Urinary bladder (tissue), 4 donors: Measurements from ENCODE around the gene YARS1. TPM values are rescaled to one million over a fixed set of nuclear protein-coding genes. Genes with fewer than 3 reads are reported as not detected.

Source experiments
- DNase-seq: peaks from one replicate; pipeline ENCODE4 v3.0.0-alpha.2; 2015; ENCODE audit errors: extremely low spot score
- H3K27ac ChIP-seq: one replicate; pipeline ENCODE4 v1.5.1; 2013; ENCODE audit warnings: low read depth, mild to moderate bottlenecking, moderate library complexity
- H3K36me3 ChIP-seq: one replicate; pipeline ENCODE4 v1.6.1; 2013; ENCODE audit warnings: mild to moderate bottlenecking, moderate library complexity; ENCODE audit not compliant: insufficient read depth
- H3K4me1 ChIP-seq: one replicate; pipeline ENCODE4 v1.6.1; 2013; ENCODE audit warnings: mild to moderate bottlenecking, moderate library complexity; ENCODE audit not compliant: insufficient read depth
- H3K4me3 ChIP-seq: one replicate; pipeline ENCODE4 v1.5.1; 2013; ENCODE audit warnings: low read depth, low read length
- WGBS: extraction: QIAGEN DNeasy Blood & Tissue Kit; methylation state at CpG from one replicate; pipeline ENCODE4 v1.1.7; 2013; 5-methylcytosine and 5-hydroxymethylcytosine counted together
- polyA plus RNA-seq: library from polyadenylated mRNA; stranded (reverse); fragments of 200-250 nt; gene quantifications from one replicate; pipeline ENCODE4 v1.2.3, GENCODE V29; 2013
- total RNA-seq: library from RNA; depleted of rRNA; stranded (reverse); fragments of >200 nt; gene quantifications from one replicate; pipeline ENCODE4 v1.2.3, GENCODE V29; 2014
- donor health status: healthy with polysubstance abuse.
- donor health status: healthy.

The YARS1 gene
- total RNA-seq (33.4 TPM), polyA plus RNA-seq (39.8 TPM)

- Histone ChIP-seq H3K36me3 (no peaks in the 10 kb centered on the region), H3K4me1 (no peaks in the 10 kb centered on the region), H3K4me3 (peak within 1 kb of the TSS; percentile 64), H3K27ac (peak within 1 kb of the TSS; percentile 92)
- WGBS, result under 1% methylated on average over 55 of the region's 55 CpGs
- DNase-seq, result peak; percentile 96
These were observed at the start of gene YARS1, which contains the start of gene S100PBP for GRCh38 chr1:32817159-32817814. TSS of gene YARS1 (minus strand) at chr1:32817358. CDS start at chr1:32817244, 114 bp downstream. TSS of gene S100PBP (plus strand) at chr1:32817653. CDS start at chr1:32826100, 8,447 bp downstream.

GRCh38 chr1:32865639-32866405 lies 48.7 kb upstream of the YARS1 start:
- Histone ChIP-seq H3K27ac (no peak overlapping the region), H3K4me3 (no peak overlapping the region), H3K36me3 (no peaks in the 10 kb centered on the region), H3K4me1 (no peaks in the 10 kb centered on the region)
- DNase-seq, result no peak
- WGBS, result 38% methylated on average over 3 of the region's 3 CpGs

- no peak for DNase-seq
- Histone ChIP-seq H3K36me3 (no peaks in the 10 kb centered on the region), H3K4me1 (no peaks in the 10 kb centered on the region), H3K27ac (no peak overlapping the region), H3K4me3 (no peak overlapping the region)
- 97% methylated on average over 8 of the region's 8 CpGs for WGBS
These were observed 47.3 kb upstream of the YARS1 start for GRCh38 chr1:32864375-32865019.

DNA sequence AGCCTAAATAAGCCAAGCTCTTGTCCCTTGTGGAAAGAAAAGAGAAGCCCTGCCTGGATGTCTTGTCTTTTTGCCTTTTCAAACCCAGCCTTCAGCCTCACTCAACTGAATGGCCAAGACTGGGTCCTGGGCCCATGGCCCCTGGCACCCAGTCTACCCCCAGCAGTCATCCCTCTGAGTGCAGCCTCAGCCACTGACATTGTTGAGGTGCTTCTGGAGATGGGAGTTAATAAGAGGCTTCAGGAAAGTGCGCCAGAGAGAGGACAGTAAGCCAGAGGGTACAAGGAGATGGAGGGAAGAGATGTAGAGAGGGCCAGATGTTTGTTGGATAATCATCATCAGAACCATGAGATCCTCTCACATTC lies 46.7 kb upstream of the YARS1 start:
- H3K4me1 ChIP-seq, result no peaks in the 10 kb centered on the region
- 92% methylated on average over 1 of the region's 1 CpG for WGBS
- no peak overlapping the region for H3K4me3 ChIP-seq
- DNase-seq, result no peak
- no peak overlapping the region for H3K27ac ChIP-seq
- H3K36me3 ChIP-seq, result no peaks in the 10 kb centered on the region

- no peaks in the 10 kb centered on the region for H3K36me3 ChIP-seq
- no peaks in the 10 kb centered on the region for H3K4me1 ChIP-seq
- DNase-seq, result no peak
- no peak overlapping the region for H3K27ac ChIP-seq
- 93% methylated on average over 4 of the region's 4 CpGs for WGBS
- no peak overlapping the region for H3K4me3 ChIP-seq
These were observed 46.2 kb upstream of the YARS1 start for GRCh38 chr1:32863218-32863880.

GRCh38 chr1:32861904-32862695 lies 44.9 kb upstream of the YARS1 start:
- WGBS, result 72% methylated on average over 3 of the region's 3 CpGs
- H3K4me1 ChIP-seq, result no peaks in the 10 kb centered on the region
- H3K36me3 ChIP-seq, result no peaks in the 10 kb centered on the region
- no peak for DNase-seq
- no peak overlapping the region for H3K27ac ChIP-seq
- H3K4me3 ChIP-seq, result no peak overlapping the region

- DNase-seq, result no peak
- H3K4me3 ChIP-seq, result no peak overlapping the region
- H3K4me1 ChIP-seq, result no peaks in the 10 kb centered on the region
- H3K36me3 ChIP-seq, result peaks cover 3% of the 10 kb centered on the region
- no peak overlapping the region for H3K27ac ChIP-seq
These were observed 43.4 kb upstream of the YARS1 start for GRCh38 chr1:32860566-32860965.

GRCh38 chr1:32859915-32860314 lies 42.8 kb upstream of the YARS1 start:
- Histone ChIP-seq H3K27ac (no peak overlapping the region), H3K36me3 (peaks cover 3% of the 10 kb centered on the region), H3K4me1 (no peaks in the 10 kb centered on the region), H3K4me3 (no peak overlapping the region)
- no peak for DNase-seq
- WGBS, result 95% methylated on average over 2 of the region's 2 CpGs

DNA sequence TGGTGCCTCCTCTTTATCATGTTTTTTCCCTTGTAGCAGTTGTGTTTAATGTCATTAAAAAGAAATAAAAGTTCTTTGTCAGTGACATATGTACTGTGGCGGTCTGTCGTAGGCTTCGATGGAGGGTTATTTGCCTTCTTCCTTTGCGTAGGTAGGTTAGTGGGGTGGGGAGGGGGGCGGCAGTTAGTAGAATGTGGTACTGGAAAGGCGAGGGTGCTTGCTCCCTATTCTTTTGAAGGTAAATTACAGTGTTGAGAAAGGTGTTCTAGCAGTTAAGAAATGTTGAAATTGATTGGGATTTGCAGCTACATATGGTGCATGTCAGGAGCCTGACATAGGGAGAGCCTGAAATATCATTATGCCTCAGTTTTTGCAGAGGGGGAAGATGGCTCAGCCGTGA lies 41.6 kb upstream of the YARS1 start:
- Histone ChIP-seq H3K36me3 (peaks cover 3% of the 10 kb centered on the region), H3K4me3 (no peak overlapping the region), H3K4me1 (no peaks in the 10 kb centered on the region), H3K27ac (no peak overlapping the region)
- 88% methylated on average over 7 of the region's 7 CpGs for WGBS
- no peak for DNase-seq

GRCh38 chr1:32858136-32858535 lies 41.0 kb upstream of the YARS1 start:
- Histone ChIP-seq H3K4me3 (no peak overlapping the region), H3K36me3 (peaks cover 3% of the 10 kb centered on the region), H3K27ac (no peak overlapping the region), H3K4me1 (no peaks in the 10 kb centered on the region)
- DNase-seq, result no peak
- 93% methylated on average over 2 of the region's 2 CpGs for WGBS

DNA sequence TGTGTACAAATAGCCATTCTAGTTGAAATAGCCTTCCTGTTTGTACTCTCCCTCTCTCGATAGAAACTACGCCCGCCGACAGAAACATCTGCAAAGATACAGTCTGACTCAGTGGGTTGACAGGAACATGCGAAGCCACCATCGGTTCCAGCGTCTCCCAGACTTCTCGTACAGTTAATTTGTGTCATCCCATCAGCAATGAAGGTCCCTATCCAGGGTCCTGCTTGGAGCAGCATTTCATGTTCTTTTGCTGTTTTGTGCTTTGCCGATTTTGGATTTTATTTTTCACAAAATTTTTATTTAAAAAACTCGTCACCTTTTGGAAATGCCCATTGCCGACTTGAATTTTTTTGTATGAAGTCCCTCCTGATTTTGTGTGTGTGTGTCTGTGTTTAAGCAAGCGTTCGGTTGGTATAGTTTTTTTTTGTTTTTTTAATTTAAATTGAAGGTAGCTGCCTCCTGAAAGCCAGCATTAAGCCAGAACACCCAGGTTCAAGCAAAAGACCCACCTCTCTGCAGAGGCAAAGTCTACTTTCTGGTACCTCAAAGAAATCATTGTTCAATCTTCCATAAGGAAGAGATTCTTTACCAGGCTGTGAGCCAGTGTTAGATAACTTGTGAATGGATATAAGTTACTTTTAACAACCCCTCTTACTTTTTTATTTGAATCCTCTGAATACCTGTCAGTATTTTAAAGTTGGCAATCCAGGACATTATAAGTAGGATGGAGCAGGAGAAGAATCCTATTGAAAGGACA lies 38.9 kb upstream of the YARS1 start:
- no peak overlapping the region for H3K4me3 ChIP-seq
- H3K4me1 ChIP-seq, result no peaks in the 10 kb centered on the region
- H3K36me3 ChIP-seq, result peaks cover 3% of the 10 kb centered on the region
- DNase-seq, result no peak
- 91% methylated on average over 13 of the region's 13 CpGs for WGBS
- H3K27ac ChIP-seq, result no peak overlapping the region

- no peak for DNase-seq
- peaks cover 1% of the 10 kb centered on the region for H3K36me3 ChIP-seq
- H3K27ac ChIP-seq, result no peak overlapping the region
- 45% methylated on average over 2 of the region's 2 CpGs for WGBS
- no peaks in the 10 kb centered on the region for H3K4me1 ChIP-seq
- H3K4me3 ChIP-seq, result no peak overlapping the region
These were observed 31.4 kb upstream of the YARS1 start for GRCh38 chr1:32848354-32849063.
